ENCODE measurements around the gene RPL18A.

RPL18A gene

GRCh38 chr19:17859533-17860330 is at the start of gene RPL18A:
Gene RPL18A, plus strand, starts transcription at chr19:17859910. Its CDS starts 47 bp downstream, at chr19:17859957.
- FAIRE-seq: no peak
- DNase-seq (ENCODE audit: low spot score): peak; percentile 94

- DNase-seq (ENCODE audit: low spot score): no peak
Observed at GRCh38 chr19:17811103-17811502, 48.6 kb upstream of the RPL18A start.

GRCh38 chr19:17811681-17812080 is 48.0 kb upstream of the RPL18A start:
- no peak for FAIRE-seq
- no peak for DNase-seq (ENCODE audit: low spot score)

More at GRCh38 chr19:17811103-17811502, 48.6 kb upstream of the RPL18A start:
- FAIRE-seq: no peak

GRCh38 chr19:17812099-17812498 is 47.6 kb upstream of the RPL18A start:
- no peak for FAIRE-seq
- DNase-seq (ENCODE audit: low spot score): no peak

GRCh38 chr19:17817668-17818363 is 41.9 kb upstream of the RPL18A start:
- DNase-seq (ENCODE audit: low spot score): no peak
- FAIRE-seq: no peak

DNA sequence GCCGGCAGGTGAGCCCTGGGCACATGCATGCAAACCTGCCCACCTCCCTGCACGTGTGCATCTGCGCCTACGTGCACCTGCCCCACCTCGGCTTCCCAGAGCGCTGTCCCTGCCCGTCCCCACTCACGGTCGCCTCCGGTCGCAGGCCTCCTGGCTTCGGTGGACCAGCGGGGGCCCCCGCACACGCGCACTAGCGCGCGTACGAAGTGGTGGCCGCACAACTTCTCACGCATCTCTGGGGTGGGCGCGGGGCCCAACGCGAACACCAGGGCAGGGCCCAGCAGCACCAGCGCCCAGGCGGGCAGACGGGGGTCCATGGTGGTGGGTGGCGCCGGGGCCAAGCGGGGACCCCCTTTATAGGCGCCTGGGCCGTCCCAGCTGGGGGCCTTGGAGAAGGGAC is 38.5 kb upstream of the RPL18A start, which contains the start of gene INSL3:
TSS of gene INSL3 (minus strand) at position 330 of the 400 bp plus-strand sequence. CDS start at position 317, 13 bp downstream.
- FAIRE-seq (no peak), DNase-seq (ENCODE audit: low spot score) (no peak)

- DNase-seq (ENCODE audit: low spot score): no peak
Observed at GRCh38 chr19:17824339-17824738, 35.4 kb upstream of the RPL18A start.

GRCh38 chr19:17826508-17827056 is 33.1 kb upstream of the RPL18A start:
- FAIRE-seq (no peak), DNase-seq (ENCODE audit: low spot score) (no peak)

More at GRCh38 chr19:17824339-17824738, 35.4 kb upstream of the RPL18A start:
- FAIRE-seq: no peak

- DNase-seq (ENCODE audit: low spot score): peak; percentile 69
Observed at GRCh38 chr19:17829855-17830566, 29.7 kb upstream of the RPL18A start.

DNA sequence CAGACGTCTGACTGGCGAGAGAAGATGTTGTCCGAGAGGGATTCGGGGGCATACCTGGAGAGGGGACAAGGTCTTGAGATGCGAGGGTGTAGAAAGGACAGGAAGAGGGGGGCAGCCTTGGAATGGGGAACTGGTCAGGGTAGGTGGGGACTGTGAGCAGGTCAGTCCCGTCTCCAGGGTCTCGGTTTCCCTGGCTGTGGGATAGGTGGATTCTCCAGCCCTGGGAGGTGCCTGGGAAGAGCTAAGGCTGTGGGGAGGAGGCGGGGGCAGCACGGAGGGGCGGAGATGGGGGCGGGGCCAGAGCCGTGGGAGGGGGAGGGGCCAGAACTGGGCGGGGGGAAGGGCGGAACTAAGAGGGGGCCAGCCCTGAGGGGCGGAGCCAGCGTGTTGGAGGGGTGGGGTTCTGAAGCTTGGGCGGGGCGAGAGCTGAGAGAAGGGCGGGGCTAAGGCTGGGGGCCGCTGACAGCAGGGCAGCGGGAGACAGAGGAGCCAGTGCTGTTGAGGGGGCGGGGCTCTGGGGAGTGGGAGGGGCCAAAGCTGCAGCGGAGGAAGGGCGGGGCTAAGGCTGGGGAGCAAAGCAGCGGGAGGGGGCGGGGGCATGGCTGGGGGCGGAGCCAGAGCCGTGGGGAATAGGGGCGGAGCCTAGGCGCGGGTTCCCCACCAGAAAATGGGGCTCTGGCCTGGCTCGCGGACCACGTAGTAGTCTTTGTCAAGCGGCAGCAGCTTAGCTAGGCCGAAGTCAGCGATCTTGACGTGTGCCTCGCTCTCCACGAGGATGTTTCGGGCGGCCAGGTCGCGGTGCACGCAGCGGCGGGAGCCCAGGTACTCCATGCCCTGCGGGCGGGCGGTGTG is 28.9 kb upstream of the RPL18A start:
- DNase-seq (ENCODE audit: low spot score) (peak; percentile 72), FAIRE-seq (no peak)

More at GRCh38 chr19:17829855-17830566, 29.7 kb upstream of the RPL18A start:
- no peak for FAIRE-seq

GRCh38 chr19:17831419-17831888 is 28.3 kb upstream of the RPL18A start:
- FAIRE-seq: no peak
- DNase-seq (ENCODE audit: low spot score): no peak

GRCh38 chr19:17832443-17833208 is 27.1 kb upstream of the RPL18A start:
- DNase-seq (ENCODE audit: low spot score) (no peak), FAIRE-seq (no peak)

DNA sequence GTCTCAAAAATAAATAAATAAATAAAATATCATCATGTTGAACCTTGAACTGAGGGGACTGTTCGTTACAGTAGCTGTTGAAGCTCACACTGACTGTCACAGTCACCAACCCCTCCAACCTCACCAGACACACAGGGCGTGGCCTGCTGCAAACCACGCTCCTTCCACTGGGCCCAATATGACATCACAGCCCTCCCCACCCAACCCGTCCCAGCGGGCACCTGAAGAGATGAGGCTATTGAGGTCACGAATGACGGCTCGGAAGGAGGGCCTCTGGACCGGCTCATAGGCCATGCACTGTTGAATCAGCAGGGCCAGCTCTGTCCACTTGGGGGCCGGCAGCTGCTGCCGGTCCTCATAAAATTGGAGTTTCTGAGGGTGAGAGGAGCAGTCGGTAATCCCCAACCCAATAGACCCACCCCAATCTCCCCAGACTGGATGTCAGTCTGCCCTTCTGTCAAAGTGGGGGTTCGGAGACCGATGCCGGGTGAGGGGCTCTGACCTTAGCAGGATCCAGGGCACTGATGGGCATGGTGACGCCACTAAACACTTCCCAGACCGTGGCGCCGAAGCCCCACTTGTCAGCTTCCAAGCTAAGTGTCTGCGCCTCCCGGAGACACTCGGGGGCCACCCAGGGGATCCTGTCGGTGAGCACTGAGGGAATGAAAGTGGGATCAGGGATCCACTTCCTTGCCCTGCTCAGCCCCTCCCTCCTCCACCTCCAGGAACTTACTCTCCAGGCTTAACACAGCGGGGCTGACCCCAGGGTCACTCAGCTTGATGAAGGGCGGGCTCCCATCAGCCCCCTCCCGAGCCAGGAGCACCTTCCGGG is 25.1 kb upstream of the RPL18A start:
- DNase-seq (ENCODE audit: low spot score): no peak
- FAIRE-seq: no peak

GRCh38 chr19:17835182-17836006 is 24.3 kb upstream of the RPL18A start:
- no peak for FAIRE-seq
- DNase-seq (ENCODE audit: low spot score): no peak

DNA sequence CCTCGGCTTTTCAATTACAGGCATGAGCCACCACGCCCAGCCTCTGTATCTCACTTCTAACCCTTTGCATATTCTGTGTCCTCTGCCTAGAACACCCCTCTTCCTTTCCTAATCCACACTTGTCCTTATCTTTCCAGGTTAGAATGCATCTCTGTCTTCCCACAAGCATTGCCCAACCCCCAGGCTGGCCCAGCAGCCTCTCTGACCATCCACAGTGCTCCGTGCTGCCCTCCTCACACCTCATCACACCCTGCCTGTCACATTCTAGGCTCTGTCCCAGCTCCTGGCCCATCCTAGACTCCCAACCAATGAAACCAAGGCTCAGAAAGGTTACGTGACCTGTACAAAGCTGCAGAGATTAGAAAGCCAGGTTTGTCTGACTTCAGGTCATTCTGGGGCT is 23.2 kb upstream of the RPL18A start:
- FAIRE-seq: no peak
- no peak for DNase-seq (ENCODE audit: low spot score)

DNA sequence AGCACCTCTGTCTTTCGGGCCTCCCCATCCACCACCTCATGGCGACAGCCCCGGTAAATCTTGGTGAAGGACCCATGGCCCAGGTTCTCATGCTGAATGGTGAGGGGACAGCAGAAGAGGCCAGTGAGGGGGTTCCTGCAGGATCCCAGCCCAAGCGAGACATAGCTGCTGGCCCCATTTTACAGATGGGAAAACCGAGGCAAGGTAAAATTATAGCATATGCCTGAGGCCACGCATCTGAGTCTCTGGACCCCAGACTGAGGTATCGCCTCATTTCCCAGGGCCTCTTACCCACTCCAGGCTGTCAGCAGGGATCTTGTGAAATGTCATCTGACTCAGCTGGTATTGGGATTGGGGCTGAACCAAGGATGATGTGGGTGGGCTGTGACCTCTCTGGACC is 21.7 kb upstream of the RPL18A start:
- no peak for DNase-seq (ENCODE audit: low spot score)
- no peak for FAIRE-seq

DNA sequence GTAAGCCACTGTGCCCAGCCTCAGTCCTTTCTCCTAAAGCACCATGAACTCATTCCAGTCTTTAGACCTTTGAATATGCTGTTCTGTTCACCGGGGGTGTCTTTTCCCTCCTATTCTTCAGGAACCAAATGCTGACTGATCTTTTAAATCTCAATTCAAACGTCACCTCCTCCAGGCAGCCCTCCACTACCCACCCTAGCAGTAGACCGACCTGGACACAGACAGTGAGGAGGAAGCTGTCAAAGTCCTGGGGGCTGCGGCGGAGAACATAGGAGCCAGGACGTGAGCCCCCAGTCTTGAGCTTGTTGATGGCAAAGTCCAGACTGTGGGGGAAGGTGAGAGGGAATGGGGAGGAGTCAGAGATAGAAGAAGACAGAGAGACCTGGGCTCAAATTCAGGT is 19.7 kb upstream of the RPL18A start:
- FAIRE-seq: no peak
- no peak for DNase-seq (ENCODE audit: low spot score)

- no peak for DNase-seq (ENCODE audit: low spot score)
- no peak for FAIRE-seq
Observed at GRCh38 chr19:17841371-17841809, 18.3 kb upstream of the RPL18A start.
